Activated CD8-positive, alpha-beta memory T cell treated with anti-CD3 and anti-CD28 coated beads for 1 hour (primary cell): ENCODE measurements around the gene SLC7A5.
"Not testable (repeated sequence)": the region's sequence is repeated elsewhere in the genome, so short reads cannot be mapped to it uniquely, and the experiment has no call there.

Source experiments
- DNase-seq, 2 donors: peaks; one replicate each; pipeline ENCODE4 v3.0.0-alpha.2; 2020; ENCODE audit warnings: low read depth in 1 of 2; ENCODE audit errors: extremely low read depth in 1 of 2

The SLC7A5 gene

DNA sequence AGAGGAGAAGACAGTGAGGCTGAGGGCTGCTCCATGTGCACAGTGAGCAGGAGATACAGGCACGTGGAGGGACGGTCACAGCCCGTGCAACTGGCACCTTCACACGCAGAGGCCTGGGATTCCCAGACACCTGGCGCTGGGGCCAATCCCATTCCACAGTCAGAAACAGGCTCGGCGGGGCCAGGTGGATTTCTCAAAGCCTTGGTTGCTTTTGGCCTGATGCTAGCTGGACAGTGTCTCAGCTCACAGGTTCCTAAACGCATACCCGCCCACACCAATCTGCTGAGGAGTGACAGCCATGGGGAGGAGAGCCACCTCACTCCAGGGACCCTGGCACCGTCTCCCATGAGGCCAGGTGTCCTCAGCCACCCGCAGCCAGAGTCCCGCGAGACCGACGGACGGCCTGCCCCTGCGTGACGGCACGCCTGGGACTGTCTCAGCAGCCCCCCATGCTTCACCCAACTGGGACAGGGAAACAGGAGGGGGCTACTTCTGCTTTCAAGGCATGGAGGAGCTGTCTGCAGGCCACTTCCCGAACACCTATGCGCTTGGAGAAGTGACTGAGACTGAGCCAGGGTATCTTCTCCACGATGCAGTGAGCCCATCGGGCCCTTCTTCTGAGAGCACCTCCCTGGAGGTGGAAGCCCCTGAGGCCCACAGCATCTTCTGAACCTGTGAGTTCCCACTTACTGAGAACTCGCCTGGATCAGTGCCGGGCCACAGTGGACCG, 6.5 kb downstream of the SLC7A5 start:
- DNase-seq, result not testable (repeated sequence)

DNA sequence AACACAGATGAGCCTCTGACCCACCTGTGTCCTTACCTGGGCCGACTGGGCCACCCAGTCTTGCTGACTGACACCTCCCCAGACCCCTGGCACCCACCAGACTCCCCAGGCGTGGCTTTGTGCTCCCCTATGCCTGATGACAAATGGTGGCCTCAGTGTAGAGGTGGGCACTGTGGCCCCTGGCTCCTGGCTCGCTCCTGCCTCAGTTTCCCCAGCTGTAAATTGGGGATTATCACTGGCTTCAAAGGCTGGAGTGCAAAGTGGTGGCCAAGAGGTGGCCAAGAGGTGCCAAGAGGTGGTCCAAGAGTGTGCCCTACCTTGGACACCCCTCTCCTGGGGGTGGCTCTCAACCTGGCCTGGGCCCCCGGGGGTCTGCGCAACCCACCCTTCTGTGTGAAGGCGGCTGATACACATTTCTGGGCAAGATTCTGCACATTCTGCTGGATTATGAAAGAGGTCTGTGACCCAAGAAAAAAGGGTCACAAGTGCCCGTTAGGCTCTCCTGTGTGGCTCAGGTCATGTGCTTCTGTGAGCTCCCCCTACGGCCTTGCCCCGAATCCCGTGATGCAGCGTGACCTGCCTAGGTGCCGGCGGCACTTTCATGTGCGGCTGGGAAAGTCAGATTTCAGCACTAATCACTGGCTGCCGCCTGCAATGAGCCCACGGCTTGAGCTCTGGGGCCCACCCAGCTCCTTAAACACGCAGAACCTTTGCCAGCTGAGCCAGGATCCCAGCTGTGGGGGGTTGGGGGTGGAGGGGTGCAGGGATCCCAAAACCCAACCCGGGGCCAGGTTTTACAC, 7.8 kb downstream of the SLC7A5 start:
- not testable (repeated sequence) for DNase-seq

DNA sequence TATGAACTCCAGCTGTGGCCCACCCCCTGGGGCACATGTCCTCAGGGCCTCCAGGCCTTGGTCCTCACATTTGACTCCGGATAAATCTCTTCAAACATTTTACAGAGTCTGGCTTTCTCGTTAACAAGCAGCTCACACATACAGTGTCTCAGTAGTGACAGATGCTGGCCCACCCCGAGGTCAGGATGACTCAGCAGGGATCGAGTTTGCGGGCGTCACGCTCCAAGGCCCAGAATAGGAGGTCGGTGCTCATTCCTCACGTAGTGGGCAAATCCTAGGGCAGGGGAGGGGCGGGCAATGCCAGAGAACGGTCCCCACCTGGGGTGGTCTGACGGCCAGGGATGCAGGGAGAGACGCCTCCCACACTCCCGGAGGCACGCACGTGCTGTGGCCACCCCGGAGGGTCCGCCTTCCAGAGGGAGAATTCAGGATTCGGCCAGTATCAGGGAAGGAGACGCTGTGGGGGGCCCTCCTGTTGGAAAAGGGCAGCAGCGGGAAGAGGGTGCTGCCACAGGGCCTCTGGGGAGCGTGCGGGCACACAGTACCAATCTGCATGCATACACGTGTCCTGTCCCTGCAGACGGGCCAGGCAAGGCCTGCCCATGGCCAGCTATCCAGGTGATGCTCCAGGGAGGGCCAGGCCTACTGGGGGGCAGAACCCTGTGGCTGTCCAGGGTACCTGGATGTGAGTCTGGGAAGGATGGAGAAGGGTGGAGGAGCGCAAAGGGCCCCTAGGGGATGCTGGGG, 8.6 kb downstream of the SLC7A5 start:
- DNase-seq, result no peak

DNA sequence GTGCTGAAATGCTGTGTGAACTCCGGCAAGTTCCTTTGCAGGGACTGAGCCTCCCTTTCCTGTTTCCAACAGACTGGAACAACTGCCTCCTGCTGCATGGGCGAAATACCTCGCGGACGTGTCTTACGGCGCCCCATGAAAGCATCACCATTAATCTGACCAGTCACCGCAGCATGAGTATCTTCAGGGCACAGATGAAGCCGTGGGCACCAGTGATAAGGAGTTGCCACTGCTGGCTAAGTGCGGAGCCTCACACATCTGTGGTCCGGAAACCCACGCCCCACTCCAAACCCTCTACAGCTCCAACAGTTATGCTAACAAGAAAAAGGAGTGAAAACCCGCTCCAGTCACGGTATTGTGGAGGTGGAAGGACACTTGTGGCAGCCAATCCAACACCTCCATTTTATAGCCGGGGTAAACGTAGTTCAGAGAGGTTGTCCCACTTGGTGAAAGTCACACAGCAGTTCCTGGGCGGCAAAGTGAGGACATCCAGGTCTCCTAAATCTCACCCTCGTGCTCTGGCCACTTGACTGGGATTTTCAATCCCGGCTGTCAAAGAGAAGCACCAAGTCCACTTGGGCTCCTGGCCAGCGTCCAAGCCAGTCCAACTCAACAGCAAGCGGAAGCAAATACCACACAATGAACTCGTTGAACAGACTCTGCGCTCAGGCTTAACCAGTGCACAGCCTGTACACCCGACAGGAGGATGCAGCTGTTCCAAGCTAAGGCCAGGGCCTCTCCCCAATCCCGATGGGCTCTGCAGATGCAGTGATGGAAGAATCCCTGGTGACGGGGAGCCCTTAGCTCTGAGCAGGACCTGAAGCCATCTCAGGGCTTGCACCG, 10.9 kb downstream of the SLC7A5 start:
- DNase-seq, result not testable (repeated sequence)

DNA sequence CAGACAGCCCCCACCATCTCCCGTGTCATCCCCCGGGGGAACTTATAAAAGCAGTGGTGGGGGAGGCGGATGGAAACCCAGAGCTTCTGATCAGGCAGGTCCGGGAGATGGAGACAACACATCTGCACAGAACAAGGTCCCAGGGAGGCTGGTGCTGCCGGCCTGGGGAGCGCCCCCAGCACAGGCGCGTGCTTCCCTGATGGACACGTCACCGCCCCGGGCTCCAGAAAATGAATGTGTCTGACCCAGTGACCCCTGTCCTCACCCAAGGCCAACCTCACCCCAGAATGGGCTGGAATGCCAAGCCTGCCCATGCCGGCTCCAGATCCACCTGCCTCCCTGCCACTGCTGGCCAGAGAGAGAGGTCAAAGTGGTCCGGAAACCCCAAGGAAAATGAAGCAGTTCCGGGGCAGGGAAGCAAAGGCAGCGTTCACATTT, 12.5 kb downstream of the SLC7A5 start:
- no peak for DNase-seq

DNA sequence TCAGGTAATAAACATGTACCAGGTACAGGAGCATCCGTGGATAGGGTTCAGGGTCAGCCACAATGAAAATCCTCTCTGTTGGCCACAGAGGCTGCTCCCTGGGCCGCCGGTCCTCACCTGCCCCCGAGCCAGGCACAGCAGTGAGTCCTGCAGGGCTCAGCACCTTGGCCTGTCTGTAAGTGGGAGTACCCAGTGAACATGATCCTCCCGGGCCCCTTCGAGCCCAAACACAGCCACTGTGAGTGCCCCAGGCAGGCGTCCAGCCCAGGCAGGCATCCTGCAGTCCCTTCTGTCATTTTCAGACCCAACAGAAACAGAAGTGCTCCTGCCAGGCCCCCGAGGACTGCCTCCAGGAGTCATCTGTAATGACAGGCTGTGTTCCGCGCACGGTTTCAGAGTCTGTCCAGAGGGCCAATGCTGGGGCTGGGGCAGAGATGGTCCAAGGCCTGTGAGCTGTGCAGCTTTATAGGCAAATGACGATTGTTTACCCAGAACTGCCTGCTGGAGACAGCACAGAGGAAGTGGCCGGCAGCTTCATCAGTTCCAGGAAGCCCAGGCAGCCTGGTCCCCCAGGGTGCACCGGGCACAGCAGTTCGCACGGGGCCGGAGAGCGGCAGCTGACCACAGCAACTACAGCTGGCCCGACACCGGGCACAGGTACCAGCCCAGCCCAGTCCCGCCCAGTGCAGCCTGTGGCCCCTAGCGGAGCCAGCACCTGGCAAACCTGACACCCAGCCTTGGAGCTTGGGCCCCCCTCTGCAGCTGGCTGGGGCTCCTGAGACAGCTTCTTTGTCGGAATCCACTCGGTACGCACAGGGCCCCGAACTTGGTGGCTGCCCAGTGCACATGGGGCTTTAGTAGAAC, 13.2 kb downstream of the SLC7A5 start:
- DNase-seq, result no peak

DNA sequence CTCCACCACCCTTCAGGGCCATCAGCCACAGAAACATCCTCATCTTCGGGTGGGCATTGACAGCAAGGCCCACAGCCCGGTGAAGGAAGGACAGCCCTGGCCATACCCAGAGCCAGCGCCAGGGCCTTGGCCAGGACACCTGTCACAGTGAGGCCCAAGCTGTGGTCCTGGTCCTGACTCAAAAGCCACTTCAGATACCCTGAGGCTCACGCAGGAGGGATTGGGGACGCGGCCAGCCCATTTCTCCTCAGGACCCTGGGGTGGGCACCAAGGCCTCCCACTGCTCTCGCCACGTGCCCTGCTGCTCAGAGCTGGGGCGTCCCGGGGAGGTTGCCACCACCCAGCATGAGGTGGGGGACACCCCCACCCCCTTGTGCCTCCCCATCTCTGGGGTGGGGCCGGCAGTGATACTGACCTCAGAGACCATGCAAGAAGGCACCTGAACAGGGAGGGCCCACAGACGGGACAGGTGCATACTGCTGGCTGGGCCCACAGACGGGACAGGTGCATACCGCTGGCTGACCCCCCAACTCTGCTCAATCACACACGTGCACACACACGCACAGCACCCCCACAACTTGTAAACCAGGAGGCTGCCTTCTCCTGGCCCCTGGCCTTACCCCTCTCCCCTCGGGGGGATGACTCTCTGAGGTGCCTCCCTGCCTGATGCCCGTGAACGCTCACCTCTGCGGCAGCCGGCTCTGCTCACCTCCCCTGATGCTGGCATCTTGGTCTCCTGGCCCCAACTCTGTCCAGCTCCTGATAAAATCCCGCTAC, 14.2 kb downstream of the SLC7A5 start:
- DNase-seq, result no peak

DNA sequence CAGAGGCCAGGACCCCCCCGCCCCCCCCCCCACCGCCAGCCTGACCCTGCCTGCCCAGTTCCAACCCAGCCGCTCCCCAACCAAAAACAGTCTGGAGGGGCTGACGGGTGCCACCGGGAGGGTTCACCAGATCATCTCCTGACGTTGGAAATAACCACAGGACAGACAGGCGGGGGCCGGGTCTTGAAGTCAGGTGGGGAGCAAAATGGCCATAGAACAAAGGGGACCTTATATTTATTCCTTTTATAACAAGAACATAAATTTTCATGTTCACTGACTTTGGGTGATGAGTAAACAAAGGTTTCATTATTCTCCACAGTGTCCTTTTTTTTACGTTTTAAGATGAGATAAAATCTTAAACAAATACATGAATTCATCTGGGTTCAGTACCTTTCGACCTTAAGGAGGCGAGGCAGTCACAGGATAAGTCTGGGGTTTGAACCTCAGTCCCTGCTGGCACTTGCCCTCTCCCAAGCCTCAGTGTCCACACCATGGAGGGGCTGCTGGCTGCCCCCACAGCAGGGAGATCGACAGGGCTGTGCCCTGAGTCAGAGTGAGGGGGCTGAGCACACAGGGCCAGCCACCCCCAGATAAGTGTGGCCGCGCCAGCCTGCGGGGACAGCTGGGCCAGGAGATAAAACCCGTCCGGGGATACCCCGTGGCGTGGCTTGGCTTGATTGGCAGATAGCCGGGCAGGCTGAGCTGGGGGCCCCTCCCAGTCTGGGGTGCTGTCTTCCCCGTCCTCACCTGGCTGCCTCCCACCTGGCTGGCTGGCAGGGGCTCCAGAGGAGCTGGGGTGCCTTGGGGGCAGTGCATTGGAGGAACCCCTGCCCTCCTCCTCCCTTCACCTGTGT, 15.0 kb downstream of the SLC7A5 start:
- no peak for DNase-seq

DNA sequence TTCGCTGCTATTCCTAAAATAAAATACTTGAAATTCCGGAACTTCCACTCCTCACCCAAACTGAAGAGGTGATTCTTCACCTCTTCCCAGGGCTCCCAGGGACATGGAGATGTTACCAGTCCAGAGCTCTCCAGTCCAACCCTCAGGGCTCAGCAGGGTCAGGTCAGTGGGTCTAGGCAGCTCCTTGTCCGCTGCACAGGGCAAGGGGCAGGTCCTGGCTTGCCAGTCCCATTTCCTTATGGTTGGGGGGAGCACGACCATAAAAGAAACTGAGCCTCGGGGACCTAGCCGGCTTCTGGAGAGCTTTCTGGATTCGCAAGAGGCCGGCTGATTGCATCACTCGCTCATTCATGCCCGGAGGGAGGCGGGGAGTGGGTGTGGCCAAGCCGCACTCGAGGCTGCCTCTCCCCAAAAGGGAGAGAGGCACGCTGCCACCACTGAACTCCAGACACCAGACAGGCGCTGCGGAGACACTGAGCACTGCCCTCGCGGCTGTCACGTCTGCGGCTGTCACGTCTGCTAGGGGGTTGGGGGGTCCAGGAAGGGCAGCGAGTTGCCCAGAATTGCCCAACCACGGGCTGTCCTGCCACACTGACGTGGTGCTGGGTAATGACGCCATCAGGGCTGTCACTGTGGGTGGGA, 15.8 kb downstream of the SLC7A5 start:
- DNase-seq, result peak; percentile 73 to 80

DNA sequence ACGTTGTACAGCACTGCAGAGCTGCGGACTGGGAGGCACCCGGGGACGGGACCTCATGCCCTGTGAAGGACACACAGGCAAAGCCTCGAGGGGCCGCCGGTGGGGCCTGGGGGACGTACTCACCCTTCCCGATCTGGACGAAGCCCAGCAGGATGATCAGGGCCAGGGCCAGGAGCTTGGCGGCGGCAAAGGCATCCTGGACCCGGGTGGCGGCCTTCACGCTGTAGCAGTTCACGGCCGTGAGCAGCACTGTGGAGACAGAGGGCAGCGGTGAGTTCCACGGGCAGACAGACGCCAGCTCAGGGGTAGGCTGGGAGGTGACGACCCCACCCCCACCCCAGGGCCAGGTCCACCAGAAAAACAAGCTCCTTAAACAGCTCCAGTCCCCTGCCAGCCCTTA, 17.7 kb downstream of the SLC7A5 start:
- no peak for DNase-seq

DNA sequence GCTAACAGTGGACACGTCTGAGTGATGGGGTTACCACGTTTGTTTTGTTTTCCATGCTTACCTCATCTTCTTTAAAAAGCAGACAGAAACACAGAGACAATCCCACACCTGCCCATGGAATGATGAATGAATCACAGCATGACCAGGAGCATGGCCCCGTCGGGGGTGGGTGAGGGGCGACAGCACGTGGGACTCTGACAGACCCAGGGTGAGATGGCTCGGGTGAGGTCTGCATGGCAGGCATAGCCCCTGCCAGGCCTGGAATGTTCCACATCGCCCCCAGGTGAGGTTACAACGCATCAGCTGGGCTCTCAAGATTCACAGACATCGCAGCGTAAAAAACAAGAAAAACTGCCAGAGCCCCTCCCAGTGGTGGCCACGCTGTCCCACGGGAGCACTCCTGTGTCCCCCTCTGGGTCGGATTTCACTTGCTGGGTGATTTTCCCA, 18.1 kb downstream of the SLC7A5 start:
- no peak for DNase-seq

DNA sequence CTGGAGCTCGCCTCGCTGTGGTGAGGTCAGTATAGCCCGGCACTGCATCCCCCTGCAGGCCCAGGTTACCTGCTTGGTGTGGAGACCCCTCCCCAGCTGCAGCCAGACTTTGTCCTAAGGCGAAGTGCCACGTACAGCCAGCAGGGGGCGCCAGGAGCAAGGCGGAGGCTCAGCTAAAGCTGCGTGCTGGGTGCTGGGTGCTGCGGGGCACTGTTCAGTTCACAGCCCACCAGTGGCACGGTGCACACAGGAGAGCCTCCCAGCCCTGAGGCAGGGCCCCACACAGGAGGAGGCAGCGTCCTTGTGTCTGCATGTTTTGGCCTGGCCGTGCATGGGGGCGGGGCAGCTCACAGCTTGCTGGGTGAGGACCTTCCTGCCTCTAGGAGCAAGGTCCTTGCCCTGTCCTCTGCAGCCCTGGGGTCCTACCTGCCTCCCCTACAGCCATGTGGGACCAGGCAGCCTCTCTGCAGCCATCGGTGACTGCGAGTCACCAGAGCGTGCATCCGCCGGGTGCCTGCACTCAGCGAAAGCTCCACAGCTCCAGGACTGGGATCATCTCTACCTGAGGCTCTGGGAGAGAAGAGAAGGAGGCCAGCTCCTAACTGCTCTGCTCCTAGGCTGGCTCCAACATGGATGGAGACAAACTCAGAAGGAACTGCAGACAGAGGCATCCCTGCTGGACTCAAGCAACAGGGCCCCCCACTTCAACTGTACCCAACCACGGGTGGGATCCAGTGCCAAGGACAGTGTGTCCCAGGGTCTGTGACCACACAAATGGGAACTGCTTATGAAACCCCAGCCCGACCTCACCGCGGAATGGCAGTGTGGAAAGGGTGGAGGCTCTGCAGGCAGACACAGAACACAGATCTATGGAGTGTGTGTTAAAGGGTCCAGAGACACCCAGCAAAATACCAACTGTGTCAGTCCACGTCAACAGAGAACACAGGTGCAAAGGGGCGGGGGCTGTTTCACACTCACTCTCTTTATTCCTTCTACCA, 19.0 kb downstream of the SLC7A5 start:
- DNase-seq, result peak; percentile 45 to 67

DNA sequence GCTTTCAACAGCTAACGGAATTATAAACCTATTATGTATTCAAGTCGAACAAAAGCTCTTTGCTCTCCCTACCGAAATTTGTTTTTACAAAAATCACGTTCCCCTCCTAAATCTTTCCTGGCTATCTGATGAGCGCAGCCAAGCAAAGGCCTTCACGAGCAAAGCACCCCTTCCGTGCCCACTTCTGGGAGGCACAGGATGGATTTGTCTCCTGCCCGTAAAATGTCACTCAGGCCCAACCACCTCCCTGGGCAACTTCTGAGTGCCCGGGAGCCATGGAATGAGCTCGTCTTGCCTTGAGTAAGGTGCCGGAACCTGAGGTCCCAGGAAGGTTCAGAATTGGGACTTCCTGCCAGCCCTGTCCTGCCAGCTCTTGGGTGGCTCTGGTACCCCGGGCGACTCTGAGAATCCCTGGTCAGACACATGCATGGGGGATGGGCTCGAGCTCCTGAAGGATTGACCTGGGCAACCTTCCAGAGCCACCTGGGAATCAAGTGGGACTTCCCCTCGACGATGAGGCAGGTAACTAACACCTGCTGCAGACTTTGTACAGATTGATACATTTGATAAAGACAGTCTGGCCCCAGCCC, 19.8 kb downstream of the SLC7A5 start:
- DNase-seq, result no peak

DNA sequence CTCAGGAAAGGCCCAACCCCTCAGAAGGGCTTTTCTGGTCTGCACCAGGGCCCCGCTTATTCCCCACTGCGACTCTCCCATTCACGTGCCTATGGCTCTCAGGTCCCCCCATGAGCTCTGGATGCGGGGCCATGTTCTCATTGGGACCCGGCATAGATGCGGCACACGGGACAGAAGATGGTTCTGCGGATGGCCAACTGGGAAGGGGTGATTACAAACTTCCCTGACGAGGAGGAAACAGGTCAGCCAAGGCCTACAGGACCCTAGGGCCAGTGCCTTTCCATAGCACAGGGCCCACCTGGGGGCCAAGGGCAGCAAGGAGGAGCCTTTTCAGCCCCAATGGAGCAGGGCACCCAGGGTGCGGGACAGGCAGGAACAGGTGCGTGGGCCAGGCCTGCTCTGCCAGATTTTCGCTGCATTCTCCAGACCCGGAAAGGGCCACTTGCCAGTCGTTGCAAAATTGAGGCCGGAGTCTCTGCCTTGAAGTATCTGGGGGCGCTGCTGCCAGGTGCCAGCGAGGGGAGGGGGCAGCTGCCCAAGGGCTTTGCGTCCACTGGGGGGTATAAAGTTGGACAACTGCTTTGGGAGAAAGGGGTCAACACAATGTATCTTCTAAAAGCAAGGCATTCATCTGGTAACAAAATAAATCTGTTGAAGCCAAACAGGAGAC, 20.5 kb downstream of the SLC7A5 start:
- DNase-seq, result no peak
